Astrocyte (in vitro differentiated cells and primary cell): ENCODE measurements around the gene PIGC. TPM values are rescaled to one million over a fixed set of nuclear protein-coding genes. Genes with fewer than 3 reads are reported as not detected.

Source experiments
- DNase-seq: peaks from one replicate; pipeline ENCODE4 v3.0.0-alpha.2; 2010; ENCODE audit warnings: low read depth
- FAIRE-seq: peaks from 2 replicates; lab custom pipeline; 2011; peaks lifted over from hg19 to GRCh38; lab: Jason Lieb, UNC
- H2AFZ ChIP-seq: 2 replicates; pipeline ENCODE4 v1.6.0; 2012; ENCODE audit warnings: low read depth, low read length, inconsistent platforms
- H3K27ac ChIP-seq: 2 replicates; pipeline ENCODE4 v1.5.1; 2011; ENCODE audit warnings: low read depth, low read length, inconsistent platforms
- H3K27me3 ChIP-seq: 2 replicates; pipeline ENCODE4 v1.6.0; 2011; ENCODE audit warnings: low read length, inconsistent platforms; ENCODE audit not compliant: insufficient read depth
- H3K36me3 ChIP-seq: 2 replicates; pipeline ENCODE4 v1.5.1; 2011; ENCODE audit warnings: low read length, inconsistent platforms; ENCODE audit not compliant: insufficient read depth
- H3K4me1 ChIP-seq: 2 replicates; pipeline ENCODE4 v1.5.1; 2011; ENCODE audit warnings: low read length, inconsistent platforms; ENCODE audit not compliant: insufficient read depth
- H3K4me2 ChIP-seq: 2 replicates; pipeline ENCODE4 v1.6.0; 2012; ENCODE audit warnings: low read length, inconsistent platforms
- H3K4me3 ChIP-seq: 2 replicates; pipeline ENCODE4 v1.5.1; 2011; ENCODE audit warnings: low read depth, mild to moderate bottlenecking, low read length, inconsistent platforms; ENCODE audit not compliant: insufficient read depth
- H3K79me2 ChIP-seq: 2 replicates; pipeline ENCODE4 v1.6.0; 2012; ENCODE audit warnings: mild to moderate bottlenecking, low read length, inconsistent platforms; ENCODE audit not compliant: insufficient read depth
- H3K9ac ChIP-seq: 2 replicates; pipeline ENCODE4 v1.6.0; 2012; ENCODE audit warnings: mild to moderate bottlenecking, low read length, inconsistent platforms
- H3K9me3 ChIP-seq: 2 replicates; pipeline ENCODE4 v1.5.1; 2012; ENCODE audit warnings: low read depth, mild to moderate bottlenecking, low read length, inconsistent platforms; ENCODE audit not compliant: insufficient read depth
- H4K20me1 ChIP-seq: 2 replicates; pipeline ENCODE4 v1.6.0; 2012; ENCODE audit warnings: low read length, inconsistent platforms; ENCODE audit not compliant: insufficient read depth
- H3K27ac Mint-ChIP-seq: one replicate; pipeline ENCODE4 v1.8.0; 2021; ENCODE audit warnings: mild to moderate bottlenecking, mixed read lengths; ENCODE audit not compliant: unreplicated experiment
- H3K27me3 Mint-ChIP-seq: one replicate; pipeline ENCODE4 v1.8.0; 2021; ENCODE audit warnings: low read depth, mixed read lengths; ENCODE audit not compliant: unreplicated experiment
- H3K36me3 Mint-ChIP-seq: one replicate; pipeline ENCODE4 v1.8.0; 2021; ENCODE audit warnings: low read depth, mixed read lengths; ENCODE audit not compliant: unreplicated experiment
- H3K4me1 Mint-ChIP-seq: one replicate; pipeline ENCODE4 v1.8.0; 2021; ENCODE audit warnings: low read depth, mixed read lengths; ENCODE audit not compliant: unreplicated experiment
- H3K4me3 Mint-ChIP-seq: one replicate; pipeline ENCODE4 v1.8.0; 2021; ENCODE audit warnings: mild to moderate bottlenecking, moderate library complexity, mixed read lengths; ENCODE audit not compliant: unreplicated experiment
- H3K9me3 Mint-ChIP-seq: one replicate; pipeline ENCODE4 v1.8.0; 2021; ENCODE audit warnings: mild to moderate bottlenecking, mixed read lengths; ENCODE audit not compliant: unreplicated experiment
- CTCF ChIP-seq: IDR thresholded peaks from 2 replicates; pipeline ENCODE4 v1.5.1; 2011; ENCODE audit warnings: low read depth, mild to moderate bottlenecking, inconsistent platforms, low read length, moderate library complexity; ENCODE audit not compliant: insufficient read depth
- EZH2 ChIP-seq: IDR thresholded peaks from 2 replicates; pipeline ENCODE4 v1.6.1; 2012; ENCODE audit warnings: mild to moderate bottlenecking, low read length, inconsistent platforms; ENCODE audit not compliant: insufficient read depth
- total RNA-seq: library from RNA; stranded (reverse); gene quantifications from 2 replicates; pipeline ENCODE4 v1.2.1, GENCODE V29; 2021

PIGC gene
- total RNA-seq, 1 donor from 2014 or later, result 17.8 TPM

- Mint-ChIP-seq H3K4me1 (peaks cover 22% of the 10 kb centered on the region), H3K36me3 (no peaks in the 10 kb centered on the region), H3K4me3 (no peak overlapping the region), H3K9me3 (no peaks in the 10 kb centered on the region), H3K27ac (peak overlapping the region; percentile 94), H3K27me3 (no peaks in the 10 kb centered on the region)
- no peak for FAIRE-seq
- Histone ChIP-seq H3K27ac (no peak overlapping the region), H4K20me1 (no peaks in the 10 kb centered on the region), H2AFZ (peak overlapping the region; percentile 45), H3K9me3 (no peaks in the 10 kb centered on the region), H3K36me3 (no peaks in the 10 kb centered on the region), H3K79me2 (no peaks in the 10 kb centered on the region), H3K4me1 (no peaks in the 10 kb centered on the region), H3K9ac (no peak overlapping the region), H3K4me3 (no peak overlapping the region), H3K27me3 (peaks cover 1% of the 10 kb centered on the region), H3K4me2 (no peak overlapping the region)
- DNase-seq, result peak; percentile 30
- TF ChIP-seq EZH2 (no peak), CTCF (no peak)
These were observed 32.4 kb upstream of the PIGC start for GRCh38 chr1:172476218-172476811.

GRCh38 chr1:172473842-172474241, 30.0 kb upstream of the PIGC start:
- Histone ChIP-seq H3K27me3 (no peaks in the 10 kb centered on the region), H3K4me1 (no peaks in the 10 kb centered on the region), H3K27ac (no peak overlapping the region), H3K79me2 (no peaks in the 10 kb centered on the region), H3K4me3 (no peak overlapping the region), H2AFZ (no peak overlapping the region), H3K9me3 (no peaks in the 10 kb centered on the region), H3K9ac (no peak overlapping the region), H4K20me1 (no peaks in the 10 kb centered on the region), H3K4me2 (no peak overlapping the region), H3K36me3 (no peaks in the 10 kb centered on the region)
- no peaks in the 10 kb centered on the region for H3K27me3 Mint-ChIP-seq
- TF ChIP-seq CTCF, result no peak
- TF ChIP-seq EZH2, result no peak
- H3K27ac Mint-ChIP-seq, result no peak overlapping the region
- DNase-seq, result no peak
- no peaks in the 10 kb centered on the region for H3K36me3 Mint-ChIP-seq
- no peaks in the 10 kb centered on the region for H3K9me3 Mint-ChIP-seq
- H3K4me1 Mint-ChIP-seq, result peaks cover 22% of the 10 kb centered on the region
- no peak for FAIRE-seq
- no peak overlapping the region for H3K4me3 Mint-ChIP-seq

GRCh38 chr1:172473302-172473701, 29.4 kb upstream of the PIGC start:
- Mint-ChIP-seq H3K36me3 (no peaks in the 10 kb centered on the region), H3K9me3 (no peaks in the 10 kb centered on the region), H3K4me3 (no peak overlapping the region), H3K27me3 (no peaks in the 10 kb centered on the region), H3K27ac (no peak overlapping the region), H3K4me1 (peaks cover 25% of the 10 kb centered on the region)
- TF ChIP-seq CTCF (no peak), EZH2 (no peak)
- Histone ChIP-seq H3K4me2 (no peak overlapping the region), H3K4me3 (no peak overlapping the region), H3K4me1 (no peaks in the 10 kb centered on the region), H3K36me3 (no peaks in the 10 kb centered on the region), H4K20me1 (no peaks in the 10 kb centered on the region), H3K9ac (no peak overlapping the region), H3K27ac (no peak overlapping the region), H2AFZ (no peak overlapping the region), H3K79me2 (no peaks in the 10 kb centered on the region), H3K9me3 (no peaks in the 10 kb centered on the region), H3K27me3 (no peaks in the 10 kb centered on the region)
- FAIRE-seq, result no peak
- no peak for DNase-seq
